IMR-90 (cell line): Measurements from ENCODE around the gene RPGRIP1L. TPM values are rescaled to one million over a fixed set of nuclear protein-coding genes. Genes with fewer than 3 reads are reported as not detected.

Experiments used
- ATAC-seq: fragments of 200-7000 bp; cut with Tn5 transposase; 2 replicates; pipeline ENCODE4 v1.9.1; 2020; ENCODE audit warnings: low read depth, mild to moderate bottlenecking, moderate library complexity
- BruUV-seq: library from RNA; stranded (reverse); fragments of 400-500 nt; replicated peaks from 2 replicates; lab custom pipeline; 2021; lab: Mats Ljungman, UMichigan
- CTCF ChIA-PET: fragments of 300-600 bp; formaldehyde crosslinking; extraction: SDS; loops from one replicate; lab custom pipeline; 2021; ENCODE audit warnings: antibody characterized with exemption; lab: Yijun Ruan, JAX
- POLR2A ChIA-PET: fragments of 300-600 bp; sonication (Branson Sonifier 250); formaldehyde crosslinking; loops from one replicate; lab custom pipeline; 2022; ENCODE audit warnings: antibody characterized with exemption; ENCODE audit not compliant: unreplicated experiment; lab: Charles Lee
- DNase-seq: peaks from one replicate; pipeline ENCODE4 v3.0.0; 2013
- H2AFZ ChIP-seq: replicated peaks from 2 replicates; pipeline ENCODE3; 2013; ENCODE audit warnings: low read length, mild to moderate bottlenecking; ENCODE audit not compliant: poor library complexity
- H2AK5ac ChIP-seq: 2 replicates; pipeline ENCODE4 v1.6.1; 2013; ENCODE audit warnings: low read depth, low read length, inconsistent platforms
- H2AK9ac ChIP-seq: replicated peaks from 2 replicates; pipeline ENCODE3; 2013; ENCODE audit warnings: mild to moderate bottlenecking, low read depth, low read length, moderate library complexity; ENCODE audit not compliant: poor library complexity
- H2BK120ac ChIP-seq: 2 replicates; pipeline ENCODE4 v1.6.1; 2013; ENCODE audit warnings: low read depth, low read length, inconsistent platforms
- H2BK15ac ChIP-seq: 3 replicates; pipeline ENCODE4 v1.6.1; 2013; ENCODE audit warnings: low read depth, low read length, inconsistent platforms
- H2BK20ac ChIP-seq: 2 replicates; pipeline ENCODE4 v1.6.1; 2013; ENCODE audit warnings: low read depth, mild to moderate bottlenecking, inconsistent platforms, low read length, moderate library complexity
- H2BK5ac ChIP-seq: 2 replicates; pipeline ENCODE4 v1.6.1; 2013; ENCODE audit warnings: mild to moderate bottlenecking, low read depth, low read length, inconsistent platforms; ENCODE audit not compliant: poor library complexity, severe bottlenecking
- H3K14ac ChIP-seq: replicated peaks from 2 replicates; pipeline ENCODE4 v1.6.1; 2013; ENCODE audit warnings: low read depth, low read length, inconsistent platforms
- H3K18ac ChIP-seq: 2 replicates; pipeline ENCODE4 v1.6.1; 2013; ENCODE audit warnings: low read depth, low read length, control low read depth
- H3K23ac ChIP-seq: 2 replicates; pipeline ENCODE4 v1.6.1; 2013; ENCODE audit warnings: low read depth, low read length, inconsistent platforms
- H3K27ac ChIP-seq: 2 replicates; pipeline ENCODE4 v1.5.1; 2013; ENCODE audit warnings: mild to moderate bottlenecking, control low read depth, low read length; ENCODE audit not compliant: insufficient read depth
- H3K27me3 ChIP-seq: 2 replicates; pipeline ENCODE4 v1.6.1; 2013; ENCODE audit warnings: low read length; ENCODE audit not compliant: control insufficient read depth, insufficient read depth
- H3K36me3 ChIP-seq: 2 replicates; pipeline ENCODE4 v1.6.1; 2013; ENCODE audit warnings: low read length, mixed read lengths; ENCODE audit not compliant: control insufficient read depth, insufficient read depth
- H3K4ac ChIP-seq: 2 replicates; pipeline ENCODE4 v1.6.1; 2013; ENCODE audit warnings: low read depth, low read length, inconsistent platforms
- H3K4me1 ChIP-seq: 2 replicates; pipeline ENCODE4 v1.6.1; 2013; ENCODE audit warnings: low read length, mixed read lengths; ENCODE audit not compliant: control insufficient read depth, insufficient read depth
- H3K4me2 ChIP-seq: 2 replicates; pipeline ENCODE4 v1.6.1; 2013; ENCODE audit warnings: low read depth, mild to moderate bottlenecking, control low read depth, low read length, moderate library complexity
- H3K4me3 ChIP-seq: 2 replicates; pipeline ENCODE4 v1.5.1; 2013; ENCODE audit warnings: low read depth, mild to moderate bottlenecking, control low read depth, low read length, moderate library complexity; ENCODE audit not compliant: insufficient read depth
- H3K56ac ChIP-seq: 2 replicates; pipeline ENCODE4 v1.6.1; 2013; ENCODE audit warnings: low read length, inconsistent platforms; ENCODE audit not compliant: insufficient read depth; ENCODE audit errors: extremely low read depth
- H3K79me1 ChIP-seq, 2 experiments: 2 replicates each; pipeline ENCODE4 v1.6.1; 2013; ENCODE audit warnings: low read length in 2 of 2, inconsistent platforms in 1 of 2, low read depth in 1 of 2
- H3K9ac ChIP-seq: 2 replicates; pipeline ENCODE4 v1.6.1; 2013; ENCODE audit warnings: low read depth, low read length, control low read depth
- H3K9me1 ChIP-seq: 2 replicates; pipeline ENCODE4 v1.6.1; 2013; ENCODE audit warnings: low read length, inconsistent platforms; ENCODE audit not compliant: insufficient read depth
- H3K9me3 ChIP-seq: 2 replicates; pipeline ENCODE4 v1.6.1; 2013; ENCODE audit warnings: low read length; ENCODE audit not compliant: control insufficient read depth, insufficient read depth
- H4K20me1 ChIP-seq: 2 replicates; pipeline ENCODE4 v1.6.1; 2013; ENCODE audit warnings: low read length, inconsistent platforms; ENCODE audit not compliant: insufficient read depth
- H4K5ac ChIP-seq: 2 replicates; pipeline ENCODE4 v1.6.1; 2013; ENCODE audit warnings: mild to moderate bottlenecking, low read depth, low read length, control low read depth
- H4K8ac ChIP-seq, 2 experiments: 2 replicates each; pipeline ENCODE4 v1.6.1; 2013; ENCODE audit warnings: low read depth in 2 of 2, low read length in 2 of 2, control low read depth in 1 of 2, inconsistent platforms in 1 of 2
- H4K91ac ChIP-seq: 2 replicates; pipeline ENCODE4 v1.6.1; 2013; ENCODE audit warnings: low read depth, low read length, inconsistent platforms; ENCODE audit not compliant: insufficient read depth
- WGBS, 2 experiments: methylation state at CpG; one replicate each; pipeline versions ENCODE4 v1.1.5 to v1.1.7; 2013; ENCODE audit warnings: missing lambda C conversion rate in 2 of 2; ENCODE audit not compliant: insufficient read length in 1 of 2; ENCODE audit errors: extremely low coverage in 2 of 2; 5-methylcytosine and 5-hydroxymethylcytosine counted together
- dilution Hi-C: fragments of 300-500 bp; cut with HindIII; formaldehyde crosslinking; loops from one replicate; pipeline ENCODE4 v1.14.3; 2018; ENCODE audit warnings: low sequenced_read_pairs; ENCODE audit not compliant: unreplicated experiment
- in situ Hi-C: fragments of 300-500 bp; cut with MboI; formaldehyde crosslinking; loops from 3 replicates; pipeline ENCODE4 v1.14.3; 2019; ENCODE audit warnings: low sequenced_read_pairs, inconsistent platforms, mixed read lengths
- intact Hi-C: fragments of 100-400 bp; cut with micrococcal nuclease; formaldehyde crosslinking; loops from 2 replicates; pipeline ENCODE4 v1.10.0; 2022
- polyA plus RNA-seq, 3 experiments: library from polyadenylated mRNA; depleted of rRNA; stranded (reverse); fragments of >200 nt; gene quantifications; 2 replicates each; pipeline ENCODE4 v1.2.3, GENCODE V29; 2012; ENCODE audit warnings: low replicate concordance in 1 of 3
- total RNA-seq: library from RNA; depleted of rRNA; stranded (reverse); fragments of >200 nt; gene quantifications from 2 replicates; pipeline ENCODE4 v1.2.3, GENCODE V29; 2012
- TF ChIP-seq, protein P1 (sequence below): fragments of 150-350 bp; IDR thresholded peaks from 2 replicates; pipeline ENCODE4 v1.6.1; 2017; ENCODE audit warnings: mild to moderate bottlenecking, antibody characterized with exemption, low read length, low read depth

RPGRIP1L gene
- total and polyA plus RNA-seq, 2 of the 4 experiments (the other 2 are of a cell fraction) = 7.3 to 10.4 TPM

GRCh38 chr16:53612003-53612402, 91.7 kb downstream of the RPGRIP1L start:
- Histone ChIP-seq H3K9ac (no peak overlapping the region), H2AK9ac (no peak overlapping the region), H3K79me1 (no peaks in the 10 kb centered on the region), H3K27me3 (no peaks in the 10 kb centered on the region), H3K9me3 (no peaks in the 10 kb centered on the region), H3K4me2 (no peak overlapping the region), H2BK20ac (no peak overlapping the region), H3K14ac (no peak overlapping the region), H3K18ac (no peak overlapping the region), H2AK5ac (no peak overlapping the region), H2BK5ac (no peak overlapping the region), H4K5ac (no peak overlapping the region), H3K4me1 (no peaks in the 10 kb centered on the region), H3K56ac (no peak overlapping the region), H4K91ac (no peak overlapping the region), H3K9me1 (no peaks in the 10 kb centered on the region), H3K36me3 (no peaks in the 10 kb centered on the region), H4K8ac (no peak overlapping the region), H3K23ac (no peak overlapping the region), H3K4me3 (no peak overlapping the region), H2AFZ (no peak overlapping the region), H3K4ac (no peak overlapping the region), H3K27ac (no peak overlapping the region), H2BK120ac (no peak overlapping the region), H4K20me1 (no peaks in the 10 kb centered on the region), H2BK15ac (no peak overlapping the region)
- ChIA-PET CTCF (no interaction called here), POLR2A (no interaction called here)
- DNase-seq (no peak), ATAC-seq (no peak)
- TF ChIP-seq, protein P1, sequence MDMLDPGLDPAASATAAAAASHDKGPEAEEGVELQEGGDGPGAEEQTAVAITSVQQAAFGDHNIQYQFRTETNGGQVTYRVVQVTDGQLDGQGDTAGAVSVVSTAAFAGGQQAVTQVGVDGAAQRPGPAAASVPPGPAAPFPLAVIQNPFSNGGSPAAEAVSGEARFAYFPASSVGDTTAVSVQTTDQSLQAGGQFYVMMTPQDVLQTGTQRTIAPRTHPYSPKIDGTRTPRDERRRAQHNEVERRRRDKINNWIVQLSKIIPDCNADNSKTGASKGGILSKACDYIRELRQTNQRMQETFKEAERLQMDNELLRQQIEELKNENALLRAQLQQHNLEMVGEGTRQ = no peak
- intact Hi-C loops (no loop called here), in situ Hi-C loops (no loop called here), dilution Hi-C loops (no loop called here)
- no CpG with 5 or more reads among the region's 3 CpGs for whole genome bisulfite sequencing, 2 experiments
- no TSS peak for BruUV-seq
